Neutrophil (primary cell): ENCODE results near the gene MAP4.
A peak's percentile ranks its signal among the peaks of the same experiment; 100 is the strongest.

Source experiments
- H3K27ac ChIP-seq: fragments of 200-600 bp; sonication (generic); 2 replicates; pipeline ENCODE4 v1.5.1; 2016; ENCODE audit warnings: mild to moderate bottlenecking, moderate library complexity
- H3K27me3 ChIP-seq: fragments of 200-600 bp; sonication (generic); 2 replicates; pipeline ENCODE4 v1.6.0; 2016; ENCODE audit warnings: mild to moderate bottlenecking
- H3K36me3 ChIP-seq: fragments of 200-600 bp; sonication (generic); 2 replicates; pipeline ENCODE4 v1.5.1; 2017
- H3K4me1 ChIP-seq, 2 experiments: fragments of 200-600 bp in 1 of 2; sonication (generic) in 1 of 2; 1 replicate in 1 of 2; 2 replicates in 1 of 2; pipeline versions ENCODE4 v1.5.1 to v1.6.1; 2013 to 2016; ENCODE audit warnings: low read depth in 1 of 2, low read length in 1 of 2, mild to moderate bottlenecking in 1 of 2, moderate library complexity in 1 of 2; ENCODE audit not compliant: control insufficient read depth in 1 of 2, insufficient read depth in 1 of 2
- H3K4me3 ChIP-seq, 2 experiments: fragments of 200-600 bp in 1 of 2; sonication (generic) in 1 of 2; 1 replicate in 1 of 2; 2 replicates in 1 of 2; pipeline ENCODE4 v1.5.1; 2013 to 2016; ENCODE audit warnings: low read depth in 1 of 2, low read length in 1 of 2, mild to moderate bottlenecking in 1 of 2, moderate library complexity in 1 of 2
- H3K9me3 ChIP-seq: fragments of 200-600 bp; sonication (generic); 2 replicates; pipeline ENCODE4 v1.5.1; 2016
- CTCF ChIP-seq: fragments of 200-600 bp; sonication (generic); IDR thresholded peaks from 2 replicates; pipeline ENCODE4 v1.5.1; 2016; ENCODE audit warnings: antibody characterized with exemption

The MAP4 gene

GRCh38 chr3:47989981-47990440 lies 26.2 kb downstream of the MAP4 start:
- Histone ChIP-seq H3K4me3 (no peak overlapping the region), H3K27ac (no peak overlapping the region), H3K27me3 (no peaks in the 10 kb centered on the region), H3K36me3 (no peaks in the 10 kb centered on the region), H3K9me3 (no peaks in the 10 kb centered on the region), H3K4me1 (peaks cover 5 to 8% of the 10 kb centered on the region in 2 experiments)
- peak; percentile 76 for TF ChIP-seq CTCF

GRCh38 chr3:47985381-47985780 lies 30.8 kb downstream of the MAP4 start:
- H3K4me1 ChIP-seq, result no peaks in the 10 kb centered on the region
- no peaks in the 10 kb centered on the region for H3K9me3 ChIP-seq
- H3K27me3 ChIP-seq, result no peaks in the 10 kb centered on the region
- H3K27ac ChIP-seq, result no peak overlapping the region
- no peaks in the 10 kb centered on the region for H3K36me3 ChIP-seq
- no peak for TF ChIP-seq CTCF
- no peak overlapping the region for H3K4me3 ChIP-seq

- Histone ChIP-seq H3K4me3 (no peak overlapping the region), H3K27ac (no peak overlapping the region), H3K4me1 (no peaks in the 10 kb centered on the region), H3K27me3 (no peaks in the 10 kb centered on the region), H3K36me3 (no peaks in the 10 kb centered on the region), H3K9me3 (no peaks in the 10 kb centered on the region)
- TF ChIP-seq CTCF, result no peak
Observed at GRCh38 chr3:47984075-47984728, 32.0 kb downstream of the MAP4 start.

GRCh38 chr3:47980795-47981194 lies 35.4 kb downstream of the MAP4 start:
- Histone ChIP-seq H3K4me3 (no peak overlapping the region), H3K4me1 (no peaks in the 10 kb centered on the region), H3K27ac (no peak overlapping the region), H3K27me3 (no peaks in the 10 kb centered on the region), H3K9me3 (no peaks in the 10 kb centered on the region), H3K36me3 (no peaks in the 10 kb centered on the region)
- TF ChIP-seq CTCF, result no peak

- H3K27me3 ChIP-seq, result no peaks in the 10 kb centered on the region
- no peaks in the 10 kb centered on the region for H3K9me3 ChIP-seq
- H3K36me3 ChIP-seq, result no peaks in the 10 kb centered on the region
- no peak overlapping the region for H3K27ac ChIP-seq
- no peak overlapping the region for H3K4me3 ChIP-seq
- no peak for TF ChIP-seq CTCF
- H3K4me1 ChIP-seq, result no peaks in the 10 kb centered on the region
Observed at GRCh38 chr3:47979070-47979469, 37.1 kb downstream of the MAP4 start.

GRCh38 chr3:47978386-47978785 lies 37.8 kb downstream of the MAP4 start:
- H3K4me3 ChIP-seq, result no peak overlapping the region
- H3K27me3 ChIP-seq, result no peaks in the 10 kb centered on the region
- H3K9me3 ChIP-seq, result no peaks in the 10 kb centered on the region
- H3K4me1 ChIP-seq, result no peaks in the 10 kb centered on the region
- no peak overlapping the region for H3K27ac ChIP-seq
- TF ChIP-seq CTCF, result no peak
- H3K36me3 ChIP-seq, result no peaks in the 10 kb centered on the region
